Astrocyte (in vitro differentiated cells and primary cell): ENCODE measurements around the gene EID2B.

Experiments
- EZH2 ChIP-seq: IDR thresholded peaks from 2 replicates; pipeline ENCODE4 v1.6.1; 2012; ENCODE audit warnings: mild to moderate bottlenecking, low read length, inconsistent platforms; ENCODE audit not compliant: insufficient read depth
- TF ChIP-seq, protein P1 (sequence below): IDR thresholded peaks from 2 replicates; pipeline ENCODE4 v1.5.1; 2011; ENCODE audit warnings: low read depth, mild to moderate bottlenecking, inconsistent platforms, low read length, moderate library complexity; ENCODE audit not compliant: insufficient read depth

DNA sequence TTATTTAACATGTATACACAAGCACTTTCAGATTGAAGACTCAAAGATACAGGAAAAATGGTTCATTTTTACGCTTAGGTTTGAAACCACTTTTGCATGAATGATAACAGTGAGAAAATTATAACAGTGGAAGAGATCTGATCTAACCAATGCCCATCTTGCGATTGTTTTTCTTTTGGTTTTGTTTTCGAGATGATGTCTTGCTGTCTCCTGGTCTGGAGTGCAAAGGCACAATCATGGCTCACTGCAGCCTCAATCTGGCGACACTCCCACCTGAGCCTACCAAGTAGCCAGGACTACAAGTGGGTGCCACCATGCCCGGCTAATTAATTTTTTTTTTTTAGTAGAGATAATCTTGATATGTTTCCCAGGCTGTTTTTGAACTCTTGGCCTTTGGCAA lies 17.5 kb upstream of the EID2B start:
- TF ChIP-seq, protein P1, sequence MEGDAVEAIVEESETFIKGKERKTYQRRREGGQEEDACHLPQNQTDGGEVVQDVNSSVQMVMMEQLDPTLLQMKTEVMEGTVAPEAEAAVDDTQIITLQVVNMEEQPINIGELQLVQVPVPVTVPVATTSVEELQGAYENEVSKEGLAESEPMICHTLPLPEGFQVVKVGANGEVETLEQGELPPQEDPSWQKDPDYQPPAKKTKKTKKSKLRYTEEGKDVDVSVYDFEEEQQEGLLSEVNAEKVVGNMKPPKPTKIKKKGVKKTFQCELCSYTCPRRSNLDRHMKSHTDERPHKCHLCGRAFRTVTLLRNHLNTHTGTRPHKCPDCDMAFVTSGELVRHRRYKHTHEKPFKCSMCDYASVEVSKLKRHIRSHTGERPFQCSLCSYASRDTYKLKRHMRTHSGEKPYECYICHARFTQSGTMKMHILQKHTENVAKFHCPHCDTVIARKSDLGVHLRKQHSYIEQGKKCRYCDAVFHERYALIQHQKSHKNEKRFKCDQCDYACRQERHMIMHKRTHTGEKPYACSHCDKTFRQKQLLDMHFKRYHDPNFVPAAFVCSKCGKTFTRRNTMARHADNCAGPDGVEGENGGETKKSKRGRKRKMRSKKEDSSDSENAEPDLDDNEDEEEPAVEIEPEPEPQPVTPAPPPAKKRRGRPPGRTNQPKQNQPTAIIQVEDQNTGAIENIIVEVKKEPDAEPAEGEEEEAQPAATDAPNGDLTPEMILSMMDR: no peak
- TF ChIP-seq EZH2: no peak
